22Rv1 (cell line): Measurements from ENCODE around the gene KRTAP10-4.

Experiments used
- CTCF ChIP-seq: fragments of 450-650 bp; IDR thresholded peaks from 2 replicates; pipeline ENCODE4 v1.5.1; 2017; ENCODE audit warnings: mild to moderate bottlenecking
- ZFX ChIP-seq: fragments of 450-650 bp; IDR thresholded peaks from 2 replicates; pipeline ENCODE4 v1.6.1; 2017; ENCODE audit warnings: antibody characterized with exemption, borderline replicate concordance

- TF ChIP-seq CTCF = no peak
- no peak for TF ChIP-seq ZFX
Measured at GRCh38 chr21:44544566-44544965, 29.0 kb upstream of the KRTAP10-4 start.
